HL-60/S4 treated with retinoic acid at 250 ng/mL for 4 days and 3 days (cell line): ENCODE measurements around the gene RSPH6A.

ENCODE experiments used
- in situ Hi-C: fragments of 300-500 bp; cut with MboI; formaldehyde crosslinking; loops from 2 replicates; pipeline ENCODE4 v1.7.0; 2022; ENCODE audit warnings: low sequenced_read_pairs

The RSPH6A gene

DNA sequence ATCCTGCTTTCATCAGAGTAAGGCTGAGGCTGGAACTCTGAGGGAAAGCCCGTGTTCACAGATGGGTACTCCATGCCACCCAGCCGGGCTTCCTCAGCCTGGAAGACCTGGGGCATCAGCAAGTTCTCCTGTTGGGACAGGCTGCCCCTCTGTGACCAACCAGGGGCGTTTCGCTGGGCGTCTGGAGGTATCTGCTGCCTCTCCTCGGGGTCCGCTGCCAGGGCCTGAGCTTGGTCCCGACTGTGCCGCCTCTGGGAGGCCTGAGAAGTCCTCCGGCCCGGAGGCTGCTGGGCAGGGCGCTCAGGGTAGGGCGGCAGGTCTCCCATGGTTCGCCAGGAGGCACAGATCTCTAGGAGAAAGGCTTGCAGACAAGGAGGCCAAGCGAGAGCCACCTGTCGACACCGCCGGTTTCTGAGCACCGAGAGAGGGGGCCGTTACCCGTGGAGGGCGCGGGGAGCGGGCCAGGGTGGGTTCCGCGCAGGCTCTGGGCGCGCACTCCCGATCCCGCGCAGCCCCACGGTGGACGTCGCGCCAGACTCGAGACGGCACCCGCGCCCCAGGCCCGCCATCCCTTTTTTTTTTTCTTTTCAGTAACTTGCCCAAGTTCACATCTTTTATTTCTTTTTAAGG lies at the start of gene RSPH6A:
Gene RSPH6A (minus strand): TSS at position 458 of the 630 bp plus-strand sequence. CDS start 132 bp downstream, at position 326.
- in situ Hi-C loops = no loop called here

- in situ Hi-C loops = no loop called here
These were observed 49.5 kb upstream of the RSPH6A start for GRCh38 chr19:45864629-45865082.

- in situ Hi-C loops = no loop called here
These were observed 48.9 kb upstream of the RSPH6A start, which contains the start of gene FOXA3 for GRCh38 chr19:45863840-45864628. TSS of gene FOXA3 (plus strand) at chr19:45864326. CDS start at chr19:45864457, 131 bp downstream.

- in situ Hi-C loops = no loop called here
These were observed 48.3 kb upstream of the RSPH6A start for GRCh38 chr19:45863335-45863839.

DNA sequence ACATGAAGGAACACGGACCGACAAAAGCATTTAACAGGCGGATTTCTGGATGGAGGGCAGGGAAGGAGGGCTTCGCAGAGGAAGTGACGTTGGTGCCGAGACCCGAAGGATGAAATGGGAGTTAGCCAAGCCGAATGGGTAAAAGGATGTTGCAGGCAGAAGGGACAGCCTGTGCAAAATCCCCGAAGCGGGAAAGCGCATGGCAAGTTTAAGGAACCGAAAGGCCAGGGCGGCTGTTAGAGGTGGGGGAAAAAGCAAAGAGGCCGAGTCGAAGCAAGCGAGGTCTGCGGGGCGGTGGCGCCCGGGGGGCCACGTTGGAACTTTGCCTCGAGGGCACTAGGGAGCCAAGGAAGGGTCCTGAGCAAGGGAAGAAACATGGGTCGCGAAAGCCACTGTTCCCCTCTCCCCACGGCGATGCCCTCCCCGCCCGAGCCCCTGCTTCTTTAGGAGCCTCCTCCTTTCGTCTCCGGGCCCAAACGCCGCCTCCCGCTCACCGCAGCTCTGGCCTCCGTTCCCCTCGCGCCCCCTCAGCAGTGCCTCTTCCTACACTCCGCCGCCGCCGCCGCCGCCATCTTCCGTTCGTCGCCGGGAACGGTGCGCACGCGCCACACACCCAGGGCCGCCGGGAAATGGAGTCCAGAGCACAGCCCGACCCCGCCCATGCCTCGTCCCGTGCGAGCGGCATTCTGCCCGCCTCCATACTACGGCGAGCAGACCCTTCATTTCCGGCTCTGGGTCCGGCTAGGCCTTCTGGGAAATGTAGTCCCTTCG lies 47.6 kb upstream of the RSPH6A start, which contains the start of gene SYMPK:
Gene SYMPK (minus strand): TSS at position 584 of the 771 bp plus-strand sequence. CDS start 8,652 bp downstream, outside the sequence.
- in situ Hi-C loops = no loop called here

GRCh38 chr19:45862271-45862563 lies 47.1 kb upstream of the RSPH6A start:
- in situ Hi-C loops = no loop called here

- in situ Hi-C loops = no loop called here
These were observed 45.5 kb upstream of the RSPH6A start for GRCh38 chr19:45860359-45861259.

GRCh38 chr19:45854167-45854778 lies 39.2 kb upstream of the RSPH6A start:
- in situ Hi-C loops = no loop called here

GRCh38 chr19:45852983-45853382 lies 37.9 kb upstream of the RSPH6A start:
- in situ Hi-C loops = no loop called here

DNA sequence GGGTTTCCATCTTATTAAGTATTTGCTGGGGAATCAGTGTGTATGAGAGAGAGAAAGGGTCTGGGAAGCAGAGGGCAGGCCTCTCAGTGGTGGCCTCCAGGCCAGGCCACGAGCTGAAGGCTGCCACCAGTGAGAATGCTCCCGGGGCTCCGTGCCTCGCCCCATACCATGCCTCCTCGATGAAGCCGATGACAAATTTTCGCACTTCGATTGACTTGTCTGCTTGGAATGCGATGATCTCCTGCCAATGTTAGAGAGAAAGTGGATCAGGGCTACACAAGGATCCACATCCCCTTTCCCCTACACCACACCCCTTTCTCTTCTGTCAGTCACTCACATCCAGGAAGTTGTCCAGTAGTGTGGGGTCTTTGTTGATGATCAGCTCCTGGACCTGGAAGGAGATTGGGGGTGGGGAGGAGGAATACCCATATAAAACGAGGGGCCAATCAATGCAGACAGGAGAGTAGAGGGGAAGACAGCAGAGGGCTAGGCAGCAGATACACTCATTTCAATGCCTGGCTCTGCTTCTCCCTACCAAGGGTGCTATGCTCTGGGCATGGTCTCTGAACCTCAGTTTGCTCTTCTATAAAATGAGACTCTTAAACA lies 37.1 kb upstream of the RSPH6A start:
- in situ Hi-C loops = no loop called here

- in situ Hi-C loops = no loop called here
These were observed 33.8 kb upstream of the RSPH6A start for GRCh38 chr19:45848922-45849321.

DNA sequence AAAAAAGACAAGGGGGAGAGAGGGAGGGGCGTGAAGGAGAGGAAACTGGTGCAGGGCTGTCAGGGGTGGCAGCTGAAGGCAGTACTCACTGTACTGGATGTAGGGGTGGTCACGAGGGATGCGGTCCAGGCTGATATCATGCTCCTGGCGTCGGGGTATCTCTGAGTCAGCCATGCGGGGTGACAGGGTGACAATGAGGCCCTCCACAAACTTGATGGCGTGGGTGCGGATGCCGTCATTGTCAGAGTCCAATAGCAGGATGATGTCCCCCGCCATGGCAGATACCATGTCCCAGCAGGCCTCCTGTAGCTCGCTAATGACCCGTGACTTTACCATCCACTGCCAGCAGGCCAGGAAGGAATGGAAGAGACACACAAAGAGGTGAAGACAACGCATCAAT lies 32.6 kb upstream of the RSPH6A start:
- in situ Hi-C loops = no loop called here

DNA sequence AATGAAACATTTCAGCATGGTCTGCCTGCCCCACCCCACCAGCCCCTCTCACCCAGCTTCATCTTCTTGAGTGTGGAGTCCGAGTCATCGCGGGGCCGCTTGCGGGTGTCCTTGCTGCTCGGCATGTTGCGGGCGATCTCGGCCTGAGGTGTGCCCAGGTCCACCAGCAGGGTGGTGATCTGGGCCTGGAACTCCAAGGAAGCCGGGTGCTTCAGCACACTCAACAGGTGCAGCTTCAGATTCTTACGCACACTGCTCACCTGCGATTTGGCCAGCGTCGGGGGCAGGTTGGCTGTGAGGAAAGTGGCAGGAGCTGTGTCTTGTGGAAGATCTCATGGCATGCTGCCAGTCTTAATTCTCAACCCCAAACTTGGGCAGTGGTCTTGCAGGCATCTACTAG lies 27.1 kb upstream of the RSPH6A start:
- in situ Hi-C loops = no loop called here

GRCh38 chr19:45834970-45835369 lies 19.9 kb upstream of the RSPH6A start:
- in situ Hi-C loops = no loop called here

DNA sequence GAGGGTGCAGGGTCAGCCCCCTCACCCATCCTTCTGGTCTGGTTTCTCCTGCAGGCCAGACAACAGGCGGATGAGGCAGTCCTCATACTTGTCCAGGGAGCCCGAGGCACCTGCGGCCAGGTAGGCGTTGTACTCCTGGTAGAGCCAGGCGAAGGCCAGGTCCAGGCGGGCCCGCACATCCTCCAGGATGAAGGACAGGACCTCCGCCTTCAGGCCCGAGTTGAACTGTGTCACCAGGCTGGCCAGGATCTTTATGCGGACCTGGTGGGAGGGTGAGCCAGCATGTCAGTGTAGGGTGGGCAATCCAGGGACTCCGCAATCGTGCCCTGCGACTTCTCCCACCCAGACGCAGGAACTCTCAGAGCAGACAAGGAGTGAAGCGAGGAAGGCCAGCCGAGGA lies 13.8 kb upstream of the RSPH6A start:
- in situ Hi-C loops = no loop called here

- in situ Hi-C loops = no loop called here
These were observed 13.4 kb upstream of the RSPH6A start for GRCh38 chr19:45828523-45828922.

GRCh38 chr19:45827459-45828093 lies 12.5 kb upstream of the RSPH6A start:
- in situ Hi-C loops = no loop called here

DNA sequence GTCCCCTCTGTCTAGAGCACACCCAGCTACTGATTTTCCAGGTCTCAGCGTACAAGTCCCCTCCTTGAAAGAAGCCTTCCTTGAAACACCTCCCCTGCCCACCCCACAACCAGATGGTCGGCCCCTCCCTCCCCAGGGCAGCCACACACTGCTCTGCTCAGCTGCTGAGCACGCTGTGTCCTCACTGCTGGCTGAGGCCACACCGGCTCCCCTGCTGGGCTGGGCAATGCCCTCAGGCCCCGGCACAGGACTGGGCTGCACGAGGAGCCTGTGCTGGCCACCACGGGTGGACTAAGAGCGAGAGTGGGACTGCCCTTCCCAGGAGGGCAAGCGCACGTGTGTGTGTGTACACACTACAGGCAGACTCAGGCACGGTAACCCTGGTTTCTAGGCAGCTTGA lies 11.8 kb upstream of the RSPH6A start:
- in situ Hi-C loops = no loop called here
